Epithelial cell of esophagus (primary cell): ENCODE results near the gene KLHL21.

Source experiments
- DNase-seq: peaks from one replicate; pipeline ENCODE4 v3.0.0; 2010; ENCODE audit warnings: low read depth
- H3K4me3 ChIP-seq: 2 replicates; pipeline ENCODE4 v1.5.1; 2011; ENCODE audit warnings: mild to moderate bottlenecking, low read length, control low read depth
- CTCF ChIP-seq: IDR thresholded peaks from 2 replicates; pipeline ENCODE4 v1.5.1; 2011; ENCODE audit warnings: low read depth, mild to moderate bottlenecking, low read length, control low read depth, inconsistent platforms; ENCODE audit not compliant: insufficient read depth; ENCODE audit errors: missing control alignments

KLHL21 gene

GRCh38 chr1:6614929-6615785 lies 12.5 kb upstream of the KLHL21 start:
- peak overlapping the region; percentile 59 for H3K4me3 ChIP-seq
- DNase-seq: no peak
- no peak for TF ChIP-seq CTCF

GRCh38 chr1:6614019-6614928 lies 11.6 kb upstream of the KLHL21 start:
- H3K4me3 ChIP-seq: peak overlapping the region; percentile 59
- DNase-seq: no peak
- no peak for TF ChIP-seq CTCF

- DNase-seq: peak; percentile 100
- H3K4me3 ChIP-seq: peak within 1 kb of the TSS; percentile 66
- TF ChIP-seq CTCF: no peak
Measured at GRCh38 chr1:6613361-6614018, 10.8 kb upstream of the KLHL21 start, which contains the start of gene PHF13. Gene PHF13, plus strand, starts transcription at chr1:6613731. Its CDS starts 336 bp downstream, at chr1:6614067.

GRCh38 chr1:6612641-6613360 lies 10.1 kb upstream of the KLHL21 start:
- no peak for TF ChIP-seq CTCF
- peak; percentile 68 for DNase-seq
- peak overlapping the region; percentile 66 for H3K4me3 ChIP-seq

GRCh38 chr1:6603915-6604558 lies 1.4 kb upstream of the KLHL21 start:
- TF ChIP-seq CTCF: peak; percentile 5
- peak; percentile 52 for DNase-seq
- no peak overlapping the region for H3K4me3 ChIP-seq
